Stimulated activated CD4-positive, alpha-beta T cell treated with anti-CD3 and anti-CD28 coated beads, Interleukin-1b, Interleukin-23, amount 100 ng/mL, for 24 hours (primary cell): ENCODE data around the gene CYP4A11.
"Not testable (repeated sequence)": the region's sequence is repeated elsewhere in the genome, so short reads cannot be mapped to it uniquely, and the experiment has no call there.

ENCODE experiments used
- DNase-seq, 4 experiments: peaks; one replicate each; pipeline ENCODE4 v3.0.0-alpha.2; 2020; ENCODE audit warnings: low read depth in 4 of 4, low spot score in 1 of 4

The CYP4A11 gene

DNA sequence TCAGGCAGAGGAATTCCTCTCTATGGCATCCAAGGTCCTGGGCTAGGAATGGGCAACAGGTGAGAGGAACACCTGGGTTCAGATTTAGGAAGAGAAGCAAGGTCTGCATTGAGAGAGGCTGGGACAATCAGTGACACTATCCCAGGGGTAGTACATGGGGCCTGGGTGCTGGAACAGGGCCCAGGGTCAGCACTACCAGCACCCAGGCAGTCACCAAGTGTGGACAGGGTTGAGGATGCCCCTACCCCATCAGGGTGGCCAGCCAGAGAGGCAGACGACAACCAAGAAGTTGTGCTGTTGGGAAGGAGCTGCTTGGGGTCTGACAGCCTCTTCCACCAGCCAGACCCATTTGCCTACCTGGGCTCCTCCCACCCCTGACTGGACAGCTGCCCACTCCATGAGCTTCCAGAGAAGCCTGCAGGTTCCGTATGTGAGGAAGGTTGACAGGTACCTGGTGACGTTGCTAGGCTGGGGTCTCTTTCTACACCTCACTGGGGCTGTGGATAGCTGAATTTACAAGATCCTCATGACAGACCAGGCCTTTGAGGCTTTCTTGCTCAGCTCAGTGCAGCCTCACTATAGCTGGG lies 13.9 kb downstream of the CYP4A11 start:
- DNase-seq: no peak

GRCh38 chr1:46910790-46911189 lies 30.5 kb downstream of the CYP4A11 start:
- DNase-seq: no peak

- DNase-seq: no peak
Observed at GRCh38 chr1:46903481-46903880, 37.8 kb downstream of the CYP4A11 start.

DNA sequence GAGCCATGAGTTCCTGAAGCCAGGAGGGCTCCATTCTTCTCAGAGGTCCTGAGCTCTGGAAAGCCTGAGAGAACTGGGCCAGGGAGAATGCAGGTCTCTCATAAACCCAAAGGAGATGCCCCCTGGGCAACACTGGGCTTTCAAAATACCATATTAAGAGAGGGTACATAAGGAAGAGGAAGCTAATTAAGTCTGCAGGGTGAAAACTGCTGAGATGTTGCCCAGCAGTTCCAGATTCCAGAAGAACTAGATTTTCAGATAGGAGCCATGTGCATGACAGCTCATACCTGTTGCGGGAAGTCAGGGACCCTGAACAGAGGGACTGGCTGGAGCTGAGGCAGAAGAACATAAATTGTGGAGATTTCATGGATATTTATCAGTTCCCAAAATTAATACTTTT lies 40.9 kb downstream of the CYP4A11 start:
- no peak for DNase-seq

- not testable (repeated sequence) for DNase-seq
Observed at GRCh38 chr1:46881656-46882055, 59.6 kb downstream of the CYP4A11 start.
